Dermis microvascular lymphatic vessel endothelial cell (primary cell): ENCODE data around the gene TRIM27. TPM values are rescaled to one million over a fixed set of nuclear protein-coding genes. Genes with fewer than 3 reads are reported as not detected.
"Not testable (repeated sequence)": the region's sequence is repeated elsewhere in the genome, so short reads cannot be mapped to it uniquely, and the experiment has no call there.

ENCODE experiments used
- DNase-seq, 2 donors: peaks; one replicate each; pipeline versions ENCODE4 v3.0.0 to v3.0.0-alpha.2; 2010; ENCODE audit warnings: low read depth in 2 of 2
- total RNA-seq: library from RNA; depleted of rRNA; stranded (reverse); fragments of >200 nt; gene quantifications from 2 replicates; pipeline ENCODE4 v1.2.1, GENCODE V29; 2014

Gene TRIM27
- total RNA-seq, 1 donor from 2014 or later, result 39.2 TPM

GRCh38 chr6:28896505-28897368 is 27.0 kb downstream of the TRIM27 start:
- DNase-seq, result peak; percentile 69 to 76

- DNase-seq, result peak; percentile 94 to 96
These were observed 28.5 kb downstream of the TRIM27 start for GRCh38 chr6:28895131-28895812.

- DNase-seq, result no peak
These were observed 30.5 kb downstream of the TRIM27 start for GRCh38 chr6:28893172-28893799.

- no peak for DNase-seq
These were observed 31.3 kb downstream of the TRIM27 start for GRCh38 chr6:28892525-28892924.

GRCh38 chr6:28887796-28888496 is 35.8 kb downstream of the TRIM27 start:
- no peak for DNase-seq

GRCh38 chr6:28886079-28886439 is 37.7 kb downstream of the TRIM27 start:
- DNase-seq, result no peak

- DNase-seq, result no peak
These were observed 39.2 kb downstream of the TRIM27 start for GRCh38 chr6:28884423-28885131.

- DNase-seq, result peak; percentile 52 to 69
These were observed 42.6 kb downstream of the TRIM27 start for GRCh38 chr6:28880894-28881780.

- DNase-seq, result no peak
These were observed 43.3 kb downstream of the TRIM27 start for GRCh38 chr6:28880519-28880893.

GRCh38 chr6:28876710-28877109 is 47.1 kb downstream of the TRIM27 start:
- no peak for DNase-seq

- DNase-seq, result no peak
These were observed 48.5 kb downstream of the TRIM27 start for GRCh38 chr6:28875191-28875747.

- DNase-seq, result not testable (repeated sequence)
These were observed 51.5 kb downstream of the TRIM27 start for GRCh38 chr6:28872157-28872817.

GRCh38 chr6:28871335-28872156 is 52.2 kb downstream of the TRIM27 start:
- no peak for DNase-seq

GRCh38 chr6:28868873-28869272 is 54.9 kb downstream of the TRIM27 start:
- DNase-seq, result no peak

- DNase-seq, result peak in 1 of 2 donors; percentile 4
These were observed 56.7 kb downstream of the TRIM27 start for GRCh38 chr6:28867086-28867409.

- DNase-seq, result peak in 1 of 2 donors; percentile 61
These were observed 57.3 kb downstream of the TRIM27 start for GRCh38 chr6:28866205-28867085.

GRCh38 chr6:28865401-28866204 is 58.2 kb downstream of the TRIM27 start:
- DNase-seq, result peak in 1 of 2 donors; percentile 24
